ENCODE data around the gene THRAP3.

The THRAP3 gene

DNA sequence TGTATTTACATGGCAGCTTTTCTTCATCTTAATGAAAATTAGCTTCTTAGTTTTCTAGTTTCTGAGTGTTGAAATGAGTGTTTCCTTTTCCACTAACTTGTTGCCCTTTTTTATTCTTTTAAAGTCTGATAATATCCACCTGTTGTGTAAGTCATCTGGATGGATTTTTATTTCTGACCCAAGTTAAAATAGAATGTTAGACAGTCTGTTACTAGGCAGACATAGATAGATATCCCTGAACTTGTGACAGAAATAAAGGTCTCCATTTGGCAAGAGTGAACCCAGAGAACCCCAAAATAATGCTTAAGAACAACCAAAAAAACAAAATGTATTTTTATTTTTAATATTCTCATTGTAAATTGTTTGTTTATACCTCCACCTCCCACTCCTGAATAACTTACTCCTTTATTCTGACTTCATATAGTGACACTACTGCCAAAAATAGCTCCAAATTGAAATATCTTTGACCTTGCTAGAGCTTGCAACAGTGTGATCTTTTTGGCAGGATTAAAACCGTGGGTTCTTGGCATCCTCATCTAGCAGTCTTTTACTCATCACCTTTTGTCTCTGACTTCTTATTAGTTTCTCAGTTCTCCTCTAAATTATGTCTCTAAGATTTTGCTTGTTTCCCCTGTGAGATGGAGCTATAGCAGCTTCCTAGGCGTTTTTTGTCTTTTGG is 55.0 kb downstream of the THRAP3 start:
- Histone ChIP-seq H3K36me3 (ENCODE audit: control insufficient read depth in 2 of 2, insufficient read depth in 2 of 2, low read length in 2 of 2) (peaks cover 3 to 5% of the 10 kb centered on the region in 2 donors), H3K27me3 (ENCODE audit: control insufficient read depth in 1 of 2, insufficient read depth in 2 of 2, low read length in 2 of 2) (no peaks in the 10 kb centered on the region), H3K27ac (ENCODE audit: low read length) (no peak overlapping the region), H3K9ac (ENCODE audit: low read length in 2 of 2) (peak overlapping the region in 1 of 2 donors; percentile 14), H3K4me3 (ENCODE audit: low read length in 2 of 2) (no peak overlapping the region), H3K4me1 (ENCODE audit: control insufficient read depth, insufficient read depth, low read length) (peaks cover 4% of the 10 kb centered on the region), H3K9me3 (ENCODE audit: control insufficient read depth in 2 of 2, low read length in 2 of 2) (no peaks in the 10 kb centered on the region)

DNA sequence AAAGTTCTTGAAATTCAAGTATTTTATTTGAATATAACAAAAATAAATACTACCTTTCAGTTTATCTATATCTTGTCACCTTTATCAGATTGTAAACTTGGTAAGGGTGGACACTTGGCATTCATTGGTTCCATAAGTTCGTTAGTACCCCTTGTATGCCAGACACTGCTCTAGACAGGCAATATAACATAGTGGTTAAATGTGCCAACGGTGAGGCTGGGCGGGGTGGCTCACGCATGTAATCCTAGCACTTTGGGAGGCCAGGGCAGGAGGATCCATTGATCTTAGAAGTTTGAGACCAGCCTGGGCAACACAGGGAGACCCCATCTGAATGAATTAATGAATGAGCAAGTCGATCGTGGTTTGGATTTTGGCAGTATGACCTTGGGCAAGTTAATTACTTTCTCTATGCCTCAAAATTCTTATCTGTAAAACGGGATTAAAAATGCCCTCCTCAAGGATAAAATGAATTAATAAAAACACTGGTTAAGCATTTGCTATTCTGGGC is 55.6 kb downstream of the THRAP3 start:
- H3K4me3 ChIP-seq (ENCODE audit: low read length in 2 of 2): no peak overlapping the region
- H3K9me3 ChIP-seq (ENCODE audit: control insufficient read depth in 2 of 2, low read length in 2 of 2): no peaks in the 10 kb centered on the region
- no peaks in the 10 kb centered on the region for H3K27me3 ChIP-seq (ENCODE audit: control insufficient read depth in 1 of 2, insufficient read depth in 2 of 2, low read length in 2 of 2)
- peaks cover 3 to 8% of the 10 kb centered on the region in 2 donors for H3K36me3 ChIP-seq (ENCODE audit: control insufficient read depth in 2 of 2, insufficient read depth in 2 of 2, low read length in 2 of 2)
- H3K4me1 ChIP-seq (ENCODE audit: control insufficient read depth, insufficient read depth, low read length): peaks cover 7% of the 10 kb centered on the region
- peak overlapping the region; percentile 11 for H3K27ac ChIP-seq (ENCODE audit: low read length)
- no peak overlapping the region for H3K9ac ChIP-seq (ENCODE audit: low read length in 2 of 2)

DNA sequence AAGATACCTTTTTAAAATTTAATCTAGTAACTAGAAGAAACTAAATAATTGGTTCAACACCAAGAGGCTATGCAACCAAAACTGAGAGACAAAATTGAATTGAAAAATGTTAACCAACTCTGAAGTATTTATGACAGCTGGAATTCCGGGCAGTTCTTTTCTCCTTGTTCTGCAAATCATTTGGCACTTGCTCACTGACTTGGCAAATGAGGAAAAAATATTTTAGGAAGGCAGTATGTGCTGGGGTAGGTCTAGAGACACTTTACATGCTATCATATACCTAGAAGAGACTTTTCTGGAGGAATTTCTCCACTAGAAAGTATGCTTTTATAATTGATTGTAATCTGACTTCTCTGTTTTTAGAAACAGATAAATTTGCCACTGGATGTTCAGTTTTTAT is 59.8 kb downstream of the THRAP3 start:
- Histone ChIP-seq H3K9ac (ENCODE audit: low read length in 2 of 2) (peak overlapping the region in 1 of 2 donors; percentile 4), H3K27ac (ENCODE audit: low read length) (no peak overlapping the region), H3K4me1 (ENCODE audit: control insufficient read depth, insufficient read depth, low read length) (peaks cover 14% of the 10 kb centered on the region), H3K9me3 (ENCODE audit: control insufficient read depth in 2 of 2, low read length in 2 of 2) (no peaks in the 10 kb centered on the region), H3K27me3 (ENCODE audit: control insufficient read depth in 1 of 2, insufficient read depth in 2 of 2, low read length in 2 of 2) (no peaks in the 10 kb centered on the region), H3K4me3 (ENCODE audit: low read length in 2 of 2) (no peak overlapping the region), H3K36me3 (ENCODE audit: control insufficient read depth in 2 of 2, insufficient read depth in 2 of 2, low read length in 2 of 2) (peaks cover 23 to 29% of the 10 kb centered on the region in 2 donors)

DNA sequence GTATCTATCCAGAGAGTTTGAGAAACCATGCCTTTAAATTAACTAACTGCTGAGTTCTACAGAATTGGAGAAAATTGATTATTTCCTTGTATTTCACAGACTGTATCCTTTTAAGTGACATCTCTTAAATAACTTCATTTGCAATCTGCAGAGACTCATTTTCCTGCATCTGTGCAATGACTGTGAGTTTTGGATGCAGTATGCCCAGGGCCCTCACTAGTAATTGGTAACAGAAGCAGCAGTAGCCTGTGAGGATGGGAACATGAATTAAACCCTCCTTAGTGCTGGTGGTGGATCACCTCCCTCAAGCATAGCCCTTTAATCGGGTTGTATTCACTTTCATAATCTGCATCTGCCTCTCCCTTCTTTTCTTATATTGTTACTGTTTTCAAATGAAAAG is 60.3 kb downstream of the THRAP3 start:
- H3K9me3 ChIP-seq (ENCODE audit: control insufficient read depth in 2 of 2, low read length in 2 of 2): no peaks in the 10 kb centered on the region
- H3K27me3 ChIP-seq (ENCODE audit: control insufficient read depth in 1 of 2, insufficient read depth in 2 of 2, low read length in 2 of 2): no peaks in the 10 kb centered on the region
- H3K36me3 ChIP-seq (ENCODE audit: control insufficient read depth in 2 of 2, insufficient read depth in 2 of 2, low read length in 2 of 2): peaks cover 28 to 33% of the 10 kb centered on the region in 2 donors
- H3K4me1 ChIP-seq (ENCODE audit: control insufficient read depth, insufficient read depth, low read length): peaks cover 14% of the 10 kb centered on the region
- no peak overlapping the region for H3K27ac ChIP-seq (ENCODE audit: low read length)
- peak overlapping the region in 1 of 2 donors; percentile 4 for H3K9ac ChIP-seq (ENCODE audit: low read length in 2 of 2)
- H3K4me3 ChIP-seq (ENCODE audit: low read length in 2 of 2): no peak overlapping the region

DNA sequence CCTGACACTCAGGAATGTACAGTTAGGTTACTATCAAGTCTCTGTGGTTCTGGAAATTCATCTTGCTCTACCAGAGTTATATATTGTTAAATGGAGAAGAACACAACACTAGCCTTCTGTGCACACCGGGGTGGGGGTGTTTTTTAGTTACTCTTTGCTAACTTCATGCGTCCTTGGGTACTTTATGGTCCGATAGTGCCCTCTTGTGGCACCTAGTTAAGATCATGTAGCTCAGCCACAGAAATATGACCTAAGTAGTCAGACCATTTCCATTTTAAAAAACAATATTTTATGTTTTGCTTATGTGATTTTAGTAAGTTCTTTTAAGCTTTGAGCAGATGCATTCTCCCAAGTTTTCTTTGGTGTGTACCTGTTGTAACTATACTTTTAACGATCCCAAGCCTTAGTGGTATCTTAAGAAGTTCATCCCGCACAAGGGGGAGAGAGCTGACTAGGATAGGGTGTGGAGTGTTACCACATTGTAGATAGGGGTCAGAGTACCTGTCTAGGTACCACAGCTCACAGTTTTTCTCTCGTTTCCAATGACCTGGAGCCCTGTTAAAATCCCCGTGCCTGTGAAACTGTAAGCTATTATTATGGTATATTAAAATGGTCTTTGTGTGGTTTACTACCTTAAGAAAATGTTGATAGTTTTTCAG is 61.3 kb downstream of the THRAP3 start:
- no peak overlapping the region for H3K9ac ChIP-seq (ENCODE audit: low read length in 2 of 2)
- no peaks in the 10 kb centered on the region for H3K27me3 ChIP-seq (ENCODE audit: control insufficient read depth in 1 of 2, insufficient read depth in 2 of 2, low read length in 2 of 2)

DNA sequence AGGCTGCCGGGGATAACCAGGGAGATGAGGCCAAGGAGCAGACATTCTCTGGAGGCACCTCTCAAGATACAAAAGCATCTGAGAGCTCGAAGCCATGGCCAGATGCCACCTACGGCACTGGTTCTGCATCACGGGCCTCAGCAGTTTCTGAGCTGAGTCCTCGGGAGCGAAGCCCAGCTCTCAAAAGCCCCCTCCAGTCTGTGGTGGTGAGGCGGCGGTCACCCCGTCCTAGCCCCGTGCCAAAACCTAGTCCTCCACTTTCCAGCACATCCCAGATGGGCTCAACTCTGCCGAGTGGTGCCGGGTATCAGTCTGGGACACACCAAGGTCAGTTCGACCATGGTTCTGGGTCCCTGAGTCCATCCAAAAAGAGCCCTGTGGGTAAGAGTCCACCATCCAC is 62.6 kb downstream of the THRAP3 start:
- no peak overlapping the region for H3K27ac ChIP-seq (ENCODE audit: low read length)
- H3K36me3 ChIP-seq (ENCODE audit: control insufficient read depth in 2 of 2, insufficient read depth in 2 of 2, low read length in 2 of 2): peaks cover 48 to 51% of the 10 kb centered on the region in 2 donors
- H3K9ac ChIP-seq (ENCODE audit: low read length in 2 of 2): no peak overlapping the region

More for the DNA sequence above, 61.3 kb downstream of the THRAP3 start:
- H3K4me1 ChIP-seq (ENCODE audit: control insufficient read depth, insufficient read depth, low read length): peaks cover 17% of the 10 kb centered on the region
- H3K9me3 ChIP-seq (ENCODE audit: control insufficient read depth in 2 of 2, low read length in 2 of 2): no peaks in the 10 kb centered on the region
- H3K36me3 ChIP-seq (ENCODE audit: control insufficient read depth in 2 of 2, insufficient read depth in 2 of 2, low read length in 2 of 2): peaks cover 36 to 39% of the 10 kb centered on the region in 2 donors
- peak overlapping the region; percentile 42 for H3K27ac ChIP-seq (ENCODE audit: low read length)
- no peak overlapping the region for H3K4me3 ChIP-seq (ENCODE audit: low read length in 2 of 2)

DNA sequence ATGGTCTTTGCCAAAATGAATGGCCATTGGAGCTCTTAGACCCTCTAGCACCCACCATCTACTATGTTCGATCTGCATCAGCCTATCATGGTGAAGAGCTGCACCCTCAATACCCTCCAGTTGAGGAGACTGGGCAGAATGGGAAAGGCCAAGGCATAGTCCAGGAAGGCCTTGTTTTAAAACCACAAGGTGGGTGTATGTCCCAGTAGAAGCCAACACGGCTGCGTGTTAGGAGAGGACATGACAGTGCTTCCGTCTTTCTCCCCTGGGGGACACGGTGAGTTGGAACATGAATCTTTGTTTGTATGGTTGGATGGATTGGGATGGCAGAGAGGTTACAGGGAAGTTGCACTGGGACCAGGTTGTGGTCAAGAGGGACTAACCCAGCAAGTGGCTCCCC is 63.4 kb downstream of the THRAP3 start:
- no peak overlapping the region for H3K27ac ChIP-seq (ENCODE audit: low read length)
- H3K36me3 ChIP-seq (ENCODE audit: control insufficient read depth in 2 of 2, insufficient read depth in 2 of 2, low read length in 2 of 2): peaks cover 48 to 52% of the 10 kb centered on the region in 2 donors
- no peaks in the 10 kb centered on the region for H3K27me3 ChIP-seq (ENCODE audit: control insufficient read depth in 1 of 2, insufficient read depth in 2 of 2, low read length in 2 of 2)
- H3K4me1 ChIP-seq (ENCODE audit: control insufficient read depth, insufficient read depth, low read length): peaks cover 19% of the 10 kb centered on the region
- no peak overlapping the region for H3K4me3 ChIP-seq (ENCODE audit: low read length in 2 of 2)
- H3K9ac ChIP-seq (ENCODE audit: low read length in 2 of 2): no peak overlapping the region
- H3K9me3 ChIP-seq (ENCODE audit: control insufficient read depth in 2 of 2, low read length in 2 of 2): no peaks in the 10 kb centered on the region

More for the DNA sequence above, 62.6 kb downstream of the THRAP3 start:
- Histone ChIP-seq H3K4me3 (ENCODE audit: low read length in 2 of 2) (no peak overlapping the region), H3K4me1 (ENCODE audit: control insufficient read depth, insufficient read depth, low read length) (peaks cover 19% of the 10 kb centered on the region), H3K27me3 (ENCODE audit: control insufficient read depth in 1 of 2, insufficient read depth in 2 of 2, low read length in 2 of 2) (no peaks in the 10 kb centered on the region), H3K9me3 (ENCODE audit: control insufficient read depth in 2 of 2, low read length in 2 of 2) (no peaks in the 10 kb centered on the region)

DNA sequence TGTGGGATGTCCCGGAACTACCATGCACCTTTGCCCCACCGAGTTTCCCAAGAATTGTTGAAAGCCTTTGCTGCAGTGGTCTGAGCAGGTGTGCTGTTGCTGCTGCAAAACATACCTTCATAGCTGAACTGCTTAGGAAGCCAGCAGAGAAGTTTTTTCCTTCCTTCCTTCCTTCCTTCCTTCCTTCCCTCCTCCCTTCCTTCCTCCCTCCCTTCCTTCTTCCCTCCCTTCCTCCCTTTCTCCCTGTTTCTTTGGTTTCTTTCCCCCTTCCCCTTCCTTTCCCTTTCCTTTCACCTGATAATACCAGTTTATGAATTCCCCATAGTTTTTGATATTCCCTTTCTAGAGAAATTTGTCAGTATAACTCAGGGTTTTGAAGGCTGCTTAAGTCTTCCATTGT is 71.1 kb downstream of the THRAP3 start:
- H3K36me3 ChIP-seq (ENCODE audit: control insufficient read depth in 2 of 2, insufficient read depth in 2 of 2, low read length in 2 of 2): peaks cover 52 to 61% of the 10 kb centered on the region in 2 donors
- no peak overlapping the region for H3K4me3 ChIP-seq (ENCODE audit: low read length in 2 of 2)
- H3K9me3 ChIP-seq (ENCODE audit: control insufficient read depth in 2 of 2, low read length in 2 of 2): no peaks in the 10 kb centered on the region
- H3K4me1 ChIP-seq (ENCODE audit: control insufficient read depth, insufficient read depth, low read length): peaks cover 4% of the 10 kb centered on the region
- H3K27ac ChIP-seq (ENCODE audit: low read length): no peak overlapping the region
- no peak overlapping the region for H3K9ac ChIP-seq (ENCODE audit: low read length in 2 of 2)
- H3K27me3 ChIP-seq (ENCODE audit: control insufficient read depth in 1 of 2, insufficient read depth in 2 of 2, low read length in 2 of 2): no peaks in the 10 kb centered on the region

DNA sequence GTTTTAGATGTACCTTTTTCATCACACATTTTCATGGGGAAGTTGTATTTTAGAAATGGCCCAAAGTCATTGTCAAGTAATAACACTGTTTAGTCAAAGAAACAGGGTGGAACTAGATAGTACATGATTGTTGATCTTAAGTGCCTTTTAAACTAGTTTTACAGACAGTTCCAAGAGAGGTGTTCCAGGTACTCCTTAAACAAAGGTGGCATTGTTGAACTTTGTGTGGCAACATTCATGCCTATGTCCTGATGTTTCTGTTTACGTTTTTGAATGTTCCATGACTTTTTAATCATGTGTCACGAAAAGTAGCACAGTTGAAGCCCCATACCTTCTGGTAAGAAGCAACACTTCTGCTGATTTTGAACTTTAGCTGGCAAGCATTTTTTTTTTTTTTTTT is 72.8 kb downstream of the THRAP3 start:
- Histone ChIP-seq H3K9ac (ENCODE audit: low read length in 2 of 2) (no peak overlapping the region), H3K9me3 (ENCODE audit: control insufficient read depth in 2 of 2, low read length in 2 of 2) (no peaks in the 10 kb centered on the region), H3K4me3 (ENCODE audit: low read length in 2 of 2) (no peak overlapping the region), H3K27me3 (ENCODE audit: control insufficient read depth in 1 of 2, insufficient read depth in 2 of 2, low read length in 2 of 2) (no peaks in the 10 kb centered on the region), H3K27ac (ENCODE audit: low read length) (no peak overlapping the region), H3K36me3 (ENCODE audit: control insufficient read depth in 2 of 2, insufficient read depth in 2 of 2, low read length in 2 of 2) (peaks cover 54 to 61% of the 10 kb centered on the region in 2 donors), H3K4me1 (ENCODE audit: control insufficient read depth, insufficient read depth, low read length) (no peaks in the 10 kb centered on the region)

DNA sequence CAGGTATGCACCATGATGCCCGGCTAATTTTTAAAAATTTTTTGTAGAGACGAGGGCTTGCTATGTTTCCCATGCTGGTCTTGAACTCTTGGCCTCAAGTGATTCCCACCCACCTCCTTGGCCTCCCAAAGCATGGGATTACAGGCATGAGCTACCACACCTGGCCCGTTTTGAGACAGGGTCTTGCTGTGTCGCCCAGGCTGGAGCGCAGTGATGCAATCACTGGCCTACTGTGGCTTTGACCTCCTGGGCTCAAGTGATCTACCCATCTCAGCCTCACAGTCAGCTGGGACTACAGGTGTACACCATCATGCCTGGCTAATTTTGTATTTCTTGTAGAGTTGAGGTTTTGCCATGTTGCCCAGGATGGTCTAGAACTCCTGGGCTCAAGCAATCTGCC is 74.4 kb downstream of the THRAP3 start:
- Histone ChIP-seq H3K27me3 (ENCODE audit: control insufficient read depth in 1 of 2, insufficient read depth in 2 of 2, low read length in 2 of 2) (no peaks in the 10 kb centered on the region), H3K27ac (ENCODE audit: low read length) (no peak overlapping the region), H3K4me3 (ENCODE audit: low read length in 2 of 2) (no peak overlapping the region), H3K36me3 (ENCODE audit: control insufficient read depth in 2 of 2, insufficient read depth in 2 of 2, low read length in 2 of 2) (peaks cover 58 to 60% of the 10 kb centered on the region in 2 donors), H3K9ac (ENCODE audit: low read length in 2 of 2) (no peak overlapping the region), H3K4me1 (ENCODE audit: control insufficient read depth, insufficient read depth, low read length) (no peaks in the 10 kb centered on the region), H3K9me3 (ENCODE audit: control insufficient read depth in 2 of 2, low read length in 2 of 2) (no peaks in the 10 kb centered on the region)

DNA sequence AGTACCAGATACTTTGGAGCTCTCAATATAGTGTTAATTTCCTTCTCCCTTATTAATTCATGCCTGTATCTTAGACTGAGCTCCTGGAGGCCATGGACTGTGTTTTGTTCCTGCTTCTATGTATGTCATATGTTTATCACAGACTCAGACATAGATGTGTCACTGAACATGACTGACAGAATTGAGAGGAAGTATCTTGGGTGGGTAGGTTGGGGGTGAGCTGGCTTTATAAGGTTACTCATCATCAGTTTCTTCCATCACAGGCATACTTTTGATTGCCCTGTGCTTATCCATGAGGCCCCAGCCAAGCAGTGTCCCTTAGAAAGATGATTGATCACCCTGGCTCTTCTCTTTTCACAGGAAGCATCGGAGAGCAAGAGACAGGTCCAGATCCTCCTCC is 76.3 kb downstream of the THRAP3 start:
- no peak overlapping the region for H3K27ac ChIP-seq (ENCODE audit: low read length)
- no peak overlapping the region for H3K9ac ChIP-seq (ENCODE audit: low read length in 2 of 2)
- H3K27me3 ChIP-seq (ENCODE audit: control insufficient read depth in 1 of 2, insufficient read depth in 2 of 2, low read length in 2 of 2): no peaks in the 10 kb centered on the region
- H3K36me3 ChIP-seq (ENCODE audit: control insufficient read depth in 2 of 2, insufficient read depth in 2 of 2, low read length in 2 of 2): peaks cover 46 to 58% of the 10 kb centered on the region in 2 donors
- H3K4me3 ChIP-seq (ENCODE audit: low read length in 2 of 2): no peak overlapping the region
- no peaks in the 10 kb centered on the region for H3K4me1 ChIP-seq (ENCODE audit: control insufficient read depth, insufficient read depth, low read length)
- H3K9me3 ChIP-seq (ENCODE audit: control insufficient read depth in 2 of 2, low read length in 2 of 2): no peaks in the 10 kb centered on the region
